ENCODE measurements around the gene CAPN14. TPM values are rescaled to one million over a fixed set of nuclear protein-coding genes. Genes with fewer than 3 reads are reported as not detected.

Gene CAPN14
- total and polyA plus RNA-seq, 7 donors, result 0.16 to 0.27 (median 0.24) TPM; not detected in 3

DNA sequence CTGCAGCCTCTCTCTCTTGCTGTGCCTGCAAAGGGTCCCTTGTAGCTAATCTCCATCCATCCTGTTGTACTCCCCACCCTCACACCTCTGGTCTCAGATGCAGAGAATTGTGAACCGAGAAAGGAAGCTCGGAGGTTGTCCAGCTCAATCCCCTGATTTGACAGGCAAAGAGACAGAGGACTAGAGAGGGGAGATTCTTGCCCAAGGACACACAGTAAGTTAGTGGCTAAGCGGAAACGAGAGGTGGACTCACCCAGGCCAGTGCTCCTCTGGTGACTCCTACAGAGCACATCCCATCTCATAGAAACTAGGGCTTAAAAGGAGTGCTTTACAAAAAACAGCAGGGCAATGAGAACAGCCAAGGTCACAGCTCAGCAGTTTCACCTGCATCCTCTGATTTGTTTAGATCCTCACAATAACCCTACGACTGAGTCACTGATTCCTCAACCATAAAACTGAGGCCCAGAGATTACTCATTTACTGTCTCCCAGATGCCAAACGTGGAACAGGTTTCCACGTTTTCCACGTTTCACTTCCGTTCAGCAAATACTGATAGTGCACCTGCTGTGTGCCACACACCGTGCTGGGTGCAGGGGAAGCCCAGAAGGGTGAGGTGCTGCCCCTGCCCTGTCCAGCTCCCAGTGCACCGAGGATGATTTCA, 38.7 kb upstream of the CAPN14 start:
- Histone ChIP-seq H3K36me3 (no peaks in the 10 kb centered on the region), H3K4me1 (no peaks in the 10 kb centered on the region), H3K27ac (no peak overlapping the region), H3K4me3 (no peak overlapping the region), H3K27me3 (no peaks in the 10 kb centered on the region), H3K9me3 (no peaks in the 10 kb centered on the region)
- WGBS, 2 donors, result 46 to 65% methylated on average over 11 of the region's 11 CpGs
- intact Hi-C loops (cut with DNase I), result no loop called here
- TF ChIP-seq CTCF (IDR thresholded peaks at IDR 0.05) (no peak), POLR2AphosphoS5 (IDR thresholded peaks at IDR 0.05) (no peak), EP300 (IDR thresholded peaks at IDR 0.05) (no peak), POLR2A (IDR thresholded peaks at IDR 0.05) (no peak)
- no peak for DNase-seq

DNA sequence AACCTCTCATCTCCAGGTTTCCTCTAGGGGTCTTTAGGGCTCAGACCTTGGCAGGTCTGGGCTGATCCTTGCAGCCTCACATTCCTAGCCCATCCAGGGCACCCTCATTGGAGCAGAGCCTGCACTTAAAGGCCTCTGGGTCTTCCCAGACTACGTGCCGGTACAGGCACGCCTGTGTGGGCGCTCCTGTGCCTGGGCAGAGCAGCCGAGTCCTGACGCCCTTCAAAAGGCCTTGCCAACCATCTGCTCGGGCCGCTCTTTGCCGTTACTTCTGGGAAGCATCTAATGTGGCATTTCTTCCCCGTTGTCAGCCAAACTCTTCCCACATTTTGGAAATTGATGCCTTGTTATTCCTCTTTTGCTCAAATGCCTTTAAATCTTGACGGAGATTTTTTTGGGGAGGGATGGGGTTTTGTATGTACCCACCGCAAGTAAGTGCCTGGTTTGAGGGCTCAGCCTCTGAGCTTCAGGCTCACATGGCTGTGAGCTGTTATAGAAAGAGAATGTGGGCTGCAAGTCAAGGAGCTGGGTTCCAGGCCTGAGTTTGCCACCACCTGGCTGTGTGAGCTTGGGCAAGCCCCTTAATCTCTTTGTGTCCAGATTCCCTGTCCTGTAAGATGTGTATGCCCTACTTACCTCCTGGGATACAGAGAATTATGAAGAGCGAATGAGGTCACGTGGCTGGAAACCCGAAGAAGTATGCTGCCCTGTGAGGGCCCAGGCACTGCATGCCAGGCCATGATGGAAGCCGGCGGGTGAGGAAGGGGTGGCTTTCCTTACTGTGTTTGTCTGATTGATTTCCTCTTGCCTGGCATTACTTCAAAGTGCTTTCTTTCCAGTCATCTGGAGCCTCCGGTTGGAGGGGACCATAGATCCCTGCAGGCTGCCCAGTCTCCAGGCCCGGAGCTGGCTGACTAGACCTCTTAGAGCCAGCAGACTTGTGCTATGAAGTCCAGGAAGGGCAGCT, 37.2 kb upstream of the CAPN14 start:
- Histone ChIP-seq H3K9me3 (no peaks in the 10 kb centered on the region), H3K4me3 (no peak overlapping the region), H3K4me1 (no peaks in the 10 kb centered on the region), H3K27ac (no peak overlapping the region), H3K36me3 (no peaks in the 10 kb centered on the region), H3K27me3 (no peaks in the 10 kb centered on the region)
- WGBS, 2 donors, result 94 to 95% methylated on average over 19 of the region's 19 CpGs
- DNase-seq, result no peak
- intact Hi-C loops (cut with DNase I), result no loop called here
- no peak for TF ChIP-seq POLR2A (IDR thresholded peaks at IDR 0.05)
- TF ChIP-seq EP300 (IDR thresholded peaks at IDR 0.05), result no peak
- no peak for TF ChIP-seq POLR2AphosphoS5 (IDR thresholded peaks at IDR 0.05)
- no peak for TF ChIP-seq CTCF (IDR thresholded peaks at IDR 0.05)

DNA sequence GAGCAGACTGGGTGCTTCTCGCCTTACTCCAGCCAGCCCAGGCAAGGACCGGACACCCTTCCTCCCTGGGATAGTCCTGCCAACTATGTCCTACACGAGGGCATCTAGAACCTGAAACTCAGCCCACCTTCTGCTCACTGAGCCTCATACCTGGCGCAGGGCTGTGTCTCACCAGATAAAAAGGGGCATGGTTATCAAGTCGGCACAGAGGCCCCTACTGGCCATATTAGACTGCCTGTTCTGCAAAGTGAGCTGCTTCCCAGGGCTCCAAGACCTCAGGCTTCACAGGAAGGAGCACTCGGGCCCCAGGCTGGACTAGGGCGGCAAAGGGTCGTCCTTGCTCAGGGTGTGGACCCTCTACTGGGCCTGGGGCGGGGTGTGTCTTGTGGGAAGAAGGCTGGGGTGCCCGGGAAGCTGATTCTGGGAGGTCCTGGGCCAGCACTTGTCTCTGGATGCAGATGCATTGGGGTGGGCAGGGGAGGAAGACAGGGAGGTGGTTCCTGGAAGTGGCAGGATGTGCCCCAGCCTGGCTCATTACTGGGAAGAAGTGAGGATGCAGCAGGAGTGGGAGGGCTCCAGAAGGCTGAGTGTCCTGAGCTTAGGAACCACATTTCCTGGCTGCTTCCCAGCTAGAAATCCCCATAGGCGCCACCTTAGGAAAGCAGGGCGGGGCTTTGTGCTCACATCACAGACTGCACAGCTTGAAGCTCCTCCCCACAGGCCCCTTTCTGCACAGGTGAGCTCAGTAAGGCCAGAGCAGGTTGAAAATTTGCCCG, 36.2 kb upstream of the CAPN14 start:
- Histone ChIP-seq H3K4me1 (no peaks in the 10 kb centered on the region), H3K27me3 (no peaks in the 10 kb centered on the region), H3K36me3 (no peaks in the 10 kb centered on the region), H3K4me3 (no peak overlapping the region), H3K9me3 (no peaks in the 10 kb centered on the region), H3K27ac (no peak overlapping the region)
- no peak for DNase-seq
- intact Hi-C loops (cut with DNase I), result no loop called here
- WGBS, 2 donors, result 66 to 80% methylated on average over 13 of the region's 13 CpGs
- no peak for TF ChIP-seq EP300 (IDR thresholded peaks at IDR 0.05)
- TF ChIP-seq CTCF (IDR thresholded peaks at IDR 0.05), result no peak
- no peak for TF ChIP-seq POLR2A (IDR thresholded peaks at IDR 0.05)
- no peak for TF ChIP-seq POLR2AphosphoS5 (IDR thresholded peaks at IDR 0.05)

DNA sequence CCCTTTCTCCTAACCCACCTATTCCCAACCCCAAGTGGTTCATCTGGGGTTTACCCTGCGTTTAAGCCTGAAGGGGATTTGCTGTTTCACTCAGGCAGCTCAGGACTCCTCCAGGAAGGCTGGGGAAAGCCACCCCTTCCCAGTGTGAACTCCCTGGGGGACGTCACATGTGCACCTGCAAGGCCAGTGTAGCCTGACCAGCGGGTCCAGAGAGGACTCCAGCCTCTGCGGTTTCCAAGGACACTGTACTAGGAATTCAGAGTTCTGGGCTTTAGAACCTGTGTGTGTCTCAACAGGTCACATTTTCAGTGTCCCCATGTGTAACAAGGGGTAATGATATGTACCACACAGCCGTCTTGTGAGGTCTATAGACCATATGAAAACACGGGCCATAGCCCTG, 34.5 kb upstream of the CAPN14 start:
- no peak for TF ChIP-seq POLR2AphosphoS5 (IDR thresholded peaks at IDR 0.05)
- TF ChIP-seq CTCF (IDR thresholded peaks at IDR 0.05), result no peak
- TF ChIP-seq EP300 (IDR thresholded peaks at IDR 0.05), result no peak
- no peak for TF ChIP-seq POLR2A (IDR thresholded peaks at IDR 0.05)
- WGBS, 2 donors, result 87 to 94% methylated on average over 6 of the region's 6 CpGs
- H3K9me3 ChIP-seq, result no peaks in the 10 kb centered on the region
- intact Hi-C loops (cut with DNase I), result no loop called here
- no peak for DNase-seq
- H3K36me3 ChIP-seq, result no peaks in the 10 kb centered on the region
- no peaks in the 10 kb centered on the region for H3K4me1 ChIP-seq
- no peak overlapping the region for H3K27ac ChIP-seq
- no peaks in the 10 kb centered on the region for H3K27me3 ChIP-seq
- no peak overlapping the region for H3K4me3 ChIP-seq

Measured in sigmoid colon (tissue), 7 donors.